ENCODE measurements around the gene CST9L.

CST9L gene

DNA sequence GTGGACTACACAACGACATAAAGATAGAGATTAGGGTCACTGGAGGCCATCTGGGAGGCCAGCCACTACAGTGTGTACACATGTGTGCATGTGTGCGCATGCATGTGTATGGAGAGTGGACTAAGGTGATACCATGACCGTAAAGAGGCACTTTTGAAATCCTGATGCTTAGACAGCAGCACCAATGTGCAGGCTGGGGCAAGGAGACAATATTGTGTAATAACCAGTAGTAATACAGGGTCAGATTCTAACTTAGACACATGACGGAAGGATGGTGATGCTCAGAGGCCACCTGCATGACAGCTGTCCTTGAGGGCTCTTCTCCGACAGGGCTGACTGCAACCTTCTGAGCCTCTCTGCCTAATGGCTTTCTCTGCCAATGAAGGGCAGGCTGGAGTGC is 25.5 kb downstream of the CST9L start:
- peak; percentile 24 for DNase-seq

DNA sequence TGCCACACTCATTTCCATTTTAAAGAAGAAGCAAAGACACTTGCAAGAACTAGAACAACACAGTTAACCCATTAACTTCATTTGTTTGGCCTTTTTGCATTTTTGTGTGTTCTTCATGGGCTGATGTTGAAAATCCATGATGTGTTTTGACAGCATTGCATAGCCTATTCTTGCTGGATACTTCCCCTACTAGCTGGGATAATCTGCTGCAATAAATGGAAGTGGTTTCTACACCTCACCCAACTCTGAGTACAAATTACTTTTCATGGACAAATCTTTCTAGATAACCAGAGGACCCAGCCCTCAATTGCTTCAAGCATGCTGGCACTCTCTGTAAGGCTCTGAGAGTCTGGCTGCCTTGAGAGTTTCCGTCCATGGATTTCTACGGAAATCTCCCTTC is 26.5 kb downstream of the CST9L start:
- DNase-seq: no peak

DNA sequence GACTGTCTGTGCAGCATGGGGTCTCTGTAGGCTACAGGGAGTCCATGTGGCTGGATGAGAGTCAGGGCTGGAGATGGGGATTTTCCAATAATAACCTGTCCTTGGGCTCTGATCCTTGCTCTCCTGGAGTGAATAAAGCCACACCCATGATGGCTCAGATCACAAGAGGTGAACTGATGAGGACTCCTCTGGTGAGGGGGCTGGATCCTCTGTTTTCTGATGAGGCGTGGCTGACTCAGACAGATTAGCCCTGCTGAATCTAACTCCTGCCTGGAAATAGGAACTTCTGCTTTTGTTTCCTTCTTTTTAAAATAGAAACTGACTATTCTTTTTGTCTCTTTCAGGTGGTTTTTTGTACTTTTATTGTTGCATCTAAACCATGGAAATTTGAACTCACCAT is 27.0 kb downstream of the CST9L start:
- DNase-seq: no peak

DNA sequence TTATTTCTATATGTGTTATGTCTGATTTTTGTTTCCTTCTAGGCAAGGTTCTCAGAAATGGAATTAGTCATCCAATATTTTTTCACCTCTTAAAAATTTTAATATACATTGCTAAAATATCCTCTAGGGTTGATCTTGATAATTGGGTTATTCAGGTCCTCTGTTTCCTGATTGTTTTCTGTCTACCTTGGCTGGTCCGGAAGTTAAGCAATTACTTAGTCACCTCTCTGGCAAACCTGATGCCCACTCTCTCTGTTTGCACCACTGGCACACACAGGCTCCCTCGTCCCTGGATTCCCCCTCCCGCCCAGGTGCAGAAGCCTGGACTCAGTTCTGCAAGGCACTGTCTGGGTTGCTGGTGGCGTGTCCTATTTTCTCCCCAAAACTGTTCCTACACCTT is 27.7 kb downstream of the CST9L start:
- no peak for DNase-seq

DNA sequence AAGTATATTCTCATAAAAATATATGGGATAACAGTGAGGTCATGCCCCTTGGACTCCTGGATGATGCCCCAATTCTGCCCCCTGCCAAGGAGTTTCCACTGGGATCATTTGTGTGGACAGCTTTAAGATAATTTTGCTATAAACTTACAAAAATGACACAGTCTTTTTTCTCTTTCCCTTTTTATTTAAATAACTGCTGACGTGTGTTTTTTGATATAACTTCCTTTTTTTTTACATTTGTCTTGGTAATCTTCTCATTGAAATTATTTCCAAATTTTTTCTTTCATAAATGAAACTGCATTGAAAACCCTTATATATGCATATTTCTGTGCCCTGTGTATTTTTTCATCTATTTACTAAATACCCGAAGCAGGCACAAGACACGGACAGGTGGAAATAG is 31.3 kb downstream of the CST9L start:
- DNase-seq: no peak

DNA sequence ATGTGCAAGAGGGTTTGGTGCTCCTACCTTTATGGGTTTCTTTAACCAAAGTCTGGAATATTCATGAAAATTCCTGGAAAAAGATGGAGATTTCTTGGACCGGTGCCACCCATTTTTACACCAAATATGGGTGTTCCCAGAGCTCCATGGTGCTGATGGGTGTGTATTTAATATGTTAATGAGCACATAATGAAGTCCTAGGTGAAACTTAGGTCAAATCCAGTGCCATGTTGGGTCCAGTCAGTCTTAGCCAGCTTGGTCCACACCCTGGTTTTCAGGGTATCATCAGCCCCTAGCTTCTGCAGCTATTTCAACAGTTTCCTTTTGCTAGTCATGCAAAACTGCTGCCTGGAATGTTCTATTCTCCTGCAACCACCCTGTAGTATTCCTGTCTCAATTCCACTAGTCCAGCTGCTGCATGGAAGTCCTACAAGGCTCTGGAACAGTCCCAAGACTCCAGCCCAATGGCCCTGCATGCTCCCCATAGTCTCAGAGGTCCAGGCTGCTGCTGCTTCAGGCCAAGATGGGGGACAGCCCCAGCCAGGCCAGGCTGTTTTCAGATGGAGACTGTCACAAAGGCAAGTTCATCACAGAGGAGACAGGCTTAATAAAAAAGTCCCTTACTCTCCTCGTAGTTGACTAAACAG is 31.8 kb downstream of the CST9L start:
- no peak for DNase-seq

DNA sequence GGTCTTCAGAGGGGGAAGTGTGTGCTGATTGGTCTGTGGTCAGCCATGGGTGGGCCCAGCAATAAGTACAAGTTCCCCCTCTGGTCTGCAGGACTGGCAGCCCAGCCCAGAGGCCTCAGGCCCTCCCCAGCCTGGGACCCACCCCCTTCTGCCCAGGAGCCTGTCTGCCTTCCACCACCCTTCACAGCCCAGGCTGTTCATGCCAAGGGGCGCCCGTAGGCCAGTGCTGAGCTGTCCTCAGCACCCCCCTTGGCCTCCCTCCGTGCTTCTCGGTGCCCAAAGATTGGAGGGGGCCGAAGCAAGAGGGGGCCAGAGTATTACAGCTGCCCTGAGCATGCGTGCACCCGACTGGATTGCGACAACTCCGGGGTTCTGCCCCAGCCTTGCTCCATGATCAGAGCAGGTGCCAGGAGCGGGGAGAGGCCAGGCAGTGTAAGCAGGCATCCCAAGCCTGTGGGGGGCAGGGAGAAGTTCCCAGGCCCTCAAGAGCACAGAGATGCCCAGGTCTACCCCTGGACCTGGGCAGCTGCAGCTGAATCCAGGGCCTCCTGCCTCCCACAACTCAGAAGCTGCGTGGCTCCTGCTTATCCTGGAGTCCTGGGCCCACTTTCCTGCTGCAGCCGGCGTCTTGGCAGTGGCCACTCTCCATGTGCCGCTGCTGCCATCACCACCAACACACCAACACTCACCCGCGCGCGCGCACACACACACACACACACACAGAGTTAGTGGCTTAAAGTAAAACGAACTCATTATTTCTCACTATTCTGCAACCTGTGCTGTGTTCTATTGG is 33.3 kb downstream of the CST9L start:
- DNase-seq: no peak

DNA sequence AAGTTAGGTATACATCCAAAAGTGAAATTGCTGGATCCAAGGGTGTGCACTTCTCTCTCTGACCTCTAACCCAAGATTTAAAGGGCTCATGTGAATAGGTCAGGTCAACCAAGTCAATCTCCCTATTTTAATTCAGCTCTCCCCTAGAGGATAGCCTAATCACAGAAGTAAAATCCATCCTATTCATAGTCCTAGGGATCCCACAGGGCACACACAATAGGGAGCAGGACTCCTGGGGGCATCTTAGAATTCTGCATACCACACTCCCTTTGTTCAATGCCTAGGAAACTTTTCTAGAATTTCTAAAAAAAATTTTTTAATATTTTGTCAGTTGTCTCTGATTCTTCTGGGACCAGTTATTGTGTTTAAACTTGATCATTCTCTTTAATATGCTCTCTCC is 35.1 kb downstream of the CST9L start:
- DNase-seq: no peak

DNA sequence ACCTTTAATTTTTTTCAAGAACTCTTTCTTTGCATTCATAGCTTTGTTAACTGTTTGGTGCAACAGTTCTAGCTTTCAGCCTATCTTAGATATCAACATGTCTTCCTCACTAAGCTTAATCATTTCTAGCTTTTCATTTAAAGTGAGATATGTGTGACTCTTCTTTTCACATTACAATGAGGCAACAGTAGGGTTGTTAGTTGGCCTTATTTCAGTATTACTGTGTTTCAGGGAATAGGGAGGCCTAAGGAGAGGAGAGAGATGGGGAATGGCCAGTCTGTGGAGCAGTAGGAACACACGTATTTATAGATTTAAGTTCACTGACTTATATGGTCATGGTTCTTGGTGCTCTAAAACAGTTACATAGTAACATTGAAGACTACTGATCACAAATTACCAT is 35.8 kb downstream of the CST9L start:
- DNase-seq: no peak

DNA sequence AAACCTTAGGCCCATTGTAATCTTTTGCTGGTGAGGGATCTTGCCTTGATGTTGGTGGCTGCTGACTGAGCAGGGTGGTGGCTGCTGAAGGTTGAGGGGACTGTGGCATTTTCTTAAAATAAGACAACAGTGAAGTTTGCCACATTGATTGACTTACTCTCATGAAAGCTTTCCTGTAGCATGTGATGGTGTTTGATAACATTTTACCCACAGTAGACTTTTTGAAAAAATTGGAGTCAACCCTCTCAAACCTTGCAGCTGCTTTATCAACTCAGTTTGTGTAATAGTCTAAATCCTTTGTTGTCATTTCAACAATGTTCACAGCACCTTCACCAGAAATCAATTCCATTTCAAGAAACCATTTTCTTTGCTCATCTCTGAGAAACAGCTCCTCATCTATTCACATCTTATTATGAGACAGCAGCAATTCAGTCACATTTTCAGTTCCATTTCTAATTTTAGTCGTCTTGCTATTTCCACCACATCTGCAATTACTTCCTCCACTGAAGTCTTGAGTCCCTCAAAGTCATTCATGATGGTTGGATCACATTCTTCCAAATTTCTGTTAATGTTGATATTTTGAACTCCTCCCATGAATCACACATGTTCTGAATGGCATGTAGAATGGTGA is 37.2 kb downstream of the CST9L start:
- no peak for DNase-seq

DNA sequence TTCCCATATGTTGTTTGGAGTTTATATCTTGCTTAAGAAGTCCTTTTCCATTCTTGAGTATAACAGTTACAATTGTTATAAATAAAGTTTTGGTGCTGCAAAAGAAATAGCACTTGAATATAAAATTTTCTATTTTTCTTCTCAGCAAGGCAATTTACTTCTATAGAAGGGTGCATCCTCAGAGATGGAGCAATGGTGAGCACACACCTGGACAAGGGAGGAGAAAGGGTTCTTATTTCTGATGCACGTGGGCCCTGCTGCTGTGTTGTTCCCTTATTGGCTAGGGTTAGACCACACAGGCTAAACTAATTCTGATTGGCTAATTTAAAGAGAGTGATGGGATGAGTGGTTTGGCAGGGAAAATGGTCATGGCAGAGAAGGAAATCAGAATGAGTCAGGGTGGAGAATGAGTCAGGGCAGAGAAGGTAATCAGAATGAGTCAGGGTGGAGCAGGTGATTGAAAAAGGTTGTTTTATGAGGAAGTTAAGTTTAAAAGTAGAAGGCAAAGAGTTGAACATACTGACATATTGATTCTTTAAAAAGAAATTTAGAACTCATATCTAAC is 39.3 kb downstream of the CST9L start:
- DNase-seq: peak; percentile 66

DNA sequence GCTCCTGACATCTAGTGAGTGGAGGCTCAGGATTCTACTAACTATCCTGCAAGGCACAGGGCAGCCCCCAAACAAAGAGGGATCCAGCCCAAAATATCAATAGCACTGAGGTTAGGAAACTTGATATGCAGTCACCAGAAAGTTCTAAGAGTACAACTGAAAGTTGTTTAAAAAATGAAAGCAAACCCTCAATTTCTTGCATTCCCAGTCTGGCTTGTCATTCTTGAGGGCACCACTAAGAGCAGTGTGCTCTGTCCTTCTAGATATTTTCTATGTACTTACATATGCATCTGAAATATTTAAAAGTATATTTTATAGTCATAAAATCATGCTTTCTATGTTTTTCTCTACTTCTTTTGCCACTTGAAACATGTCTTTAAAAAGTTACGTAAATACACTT is 41.4 kb downstream of the CST9L start:
- DNase-seq: no peak

DNA sequence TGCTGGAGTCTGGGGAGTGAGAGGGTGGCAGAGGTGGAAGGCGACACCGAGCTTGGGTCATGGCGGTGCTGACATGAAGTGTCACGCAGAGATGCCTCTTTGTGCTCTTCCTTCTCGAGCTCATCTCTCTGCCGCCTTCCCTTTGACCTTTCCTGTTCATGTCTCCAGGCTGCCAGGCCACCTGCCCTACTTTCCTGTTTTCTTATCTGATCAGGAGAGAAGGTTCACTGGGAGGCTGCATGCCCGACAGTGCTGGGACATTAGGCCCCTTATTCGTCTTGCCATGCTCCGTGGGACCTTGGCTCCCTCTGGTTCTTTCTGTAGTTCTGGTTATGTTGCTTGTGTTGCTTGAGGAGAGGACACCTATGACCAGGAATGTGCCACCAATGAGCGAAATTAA is 44.1 kb downstream of the CST9L start:
- no peak for DNase-seq

DNA sequence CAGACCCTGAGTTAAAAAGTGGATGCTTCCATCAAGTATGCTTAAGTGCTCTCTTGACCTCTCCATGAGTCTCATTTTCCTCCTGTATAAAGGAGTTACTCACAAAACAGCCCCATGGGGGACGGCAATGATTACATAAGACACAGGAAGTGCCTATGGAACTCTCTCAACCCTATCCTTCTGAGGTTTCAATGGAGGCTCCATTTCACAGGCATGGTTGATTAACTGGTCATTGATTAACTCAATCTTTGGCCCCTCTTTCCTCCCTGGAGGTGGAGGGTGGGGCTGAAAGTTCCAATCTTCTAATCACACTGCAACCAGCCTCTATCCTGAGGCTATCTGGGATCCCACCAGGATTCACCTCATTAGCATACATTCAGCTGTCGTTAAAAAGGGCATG is 48.1 kb downstream of the CST9L start:
- peak; percentile 81 for DNase-seq

DNA sequence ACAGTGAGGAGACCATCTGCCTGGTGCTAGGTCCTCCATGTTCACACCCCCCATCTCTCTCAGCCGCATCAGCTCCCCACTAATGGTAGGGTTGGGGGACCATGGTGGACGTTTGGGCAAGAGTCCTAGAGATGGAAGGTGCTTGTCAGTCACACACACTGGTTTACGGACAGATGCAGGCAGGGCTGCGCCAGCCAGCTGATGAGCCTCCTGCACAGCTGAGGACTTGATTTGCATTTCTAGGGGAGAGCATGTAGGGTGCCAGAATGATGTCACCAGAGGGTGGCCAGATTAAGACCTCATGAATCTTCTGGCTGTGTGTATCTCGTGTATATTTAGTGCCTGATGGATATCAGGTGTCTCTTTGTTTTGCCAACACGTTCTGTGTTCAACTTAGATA is 48.7 kb downstream of the CST9L start:
- DNase-seq: peak; percentile 54

DNA sequence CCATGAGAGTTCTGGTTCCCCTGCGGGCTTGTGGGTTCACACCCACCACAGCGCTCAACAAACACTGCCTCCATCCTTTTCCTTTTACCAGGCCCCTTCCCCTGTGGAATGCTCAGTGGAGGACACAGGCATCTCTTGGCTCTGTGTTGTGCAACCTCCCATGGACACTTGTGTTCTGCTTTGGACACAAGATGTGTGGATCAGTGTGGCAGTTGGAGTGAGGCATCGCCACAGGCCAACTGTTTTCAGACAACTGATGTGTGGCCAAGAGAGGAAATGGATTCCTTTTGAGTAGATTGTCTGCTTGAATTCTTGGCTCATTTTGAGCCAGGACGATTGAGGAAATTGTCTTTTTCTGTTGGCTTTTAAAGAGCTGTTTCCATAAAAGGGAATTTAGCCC is 50.6 kb downstream of the CST9L start:
- no peak for DNase-seq

DNA sequence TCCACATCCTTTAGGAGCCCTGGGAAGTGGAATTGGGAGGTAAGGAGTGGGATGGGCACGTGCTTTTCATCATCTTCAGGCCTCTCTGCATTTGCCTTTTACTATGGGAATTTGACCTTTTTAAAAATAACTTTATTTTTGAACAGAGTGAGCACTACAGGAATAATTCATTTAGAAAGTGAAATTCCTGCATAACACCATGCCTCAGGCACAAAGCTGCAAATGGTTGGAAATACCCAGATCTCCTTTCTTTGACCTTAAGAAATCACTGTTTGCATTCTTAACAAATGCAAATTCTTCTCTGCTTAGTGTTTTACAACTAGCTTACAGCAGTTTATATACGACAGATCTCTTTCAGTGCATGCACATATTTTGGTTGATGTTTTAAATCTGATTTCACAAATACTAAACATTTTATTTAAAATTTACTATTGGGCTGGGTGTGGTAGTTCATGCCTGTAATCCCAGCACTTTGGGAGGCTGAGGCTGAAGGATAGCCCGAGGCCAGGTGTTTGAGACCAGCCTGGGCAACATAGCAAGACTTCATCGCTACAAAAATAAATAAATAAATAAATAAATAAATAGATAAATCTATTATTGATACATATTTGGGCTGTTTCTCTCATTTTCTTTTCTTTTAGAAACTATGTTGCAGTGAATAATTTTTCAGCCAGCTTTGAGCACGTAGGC is 52.9 kb downstream of the CST9L start:
- no peak for DNase-seq

DNA sequence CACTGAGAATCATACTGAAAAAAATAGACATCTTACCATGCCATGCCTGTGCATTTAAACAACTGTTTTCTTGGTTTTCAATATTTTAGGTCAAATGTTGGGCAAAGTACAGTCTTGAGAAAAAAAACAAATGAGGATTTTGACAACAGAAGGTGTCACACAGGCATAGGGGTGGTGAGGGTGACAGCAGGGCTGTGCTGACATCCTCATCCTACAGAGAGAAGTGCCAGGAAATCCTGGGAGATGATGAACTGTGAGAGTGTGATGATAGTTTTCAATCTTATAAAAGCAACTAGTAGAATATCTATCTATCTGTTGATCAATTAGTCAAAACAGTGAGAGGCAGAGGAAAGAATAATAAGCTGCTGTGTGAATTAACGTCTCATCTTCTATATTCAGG is 53.4 kb downstream of the CST9L start:
- DNase-seq: no peak
